ENCODE measurements around the gene RAC2. TPM values are rescaled to one million over a fixed set of nuclear protein-coding genes. Genes with fewer than 3 reads are reported as not detected.
A peak's percentile ranks its signal among the peaks of the same experiment; 100 is the strongest.

RAC2 gene
- total and polyA plus RNA-seq, 3 experiments from 2014 or later, result 433 to 1,206 (median 452) TPM

DNA sequence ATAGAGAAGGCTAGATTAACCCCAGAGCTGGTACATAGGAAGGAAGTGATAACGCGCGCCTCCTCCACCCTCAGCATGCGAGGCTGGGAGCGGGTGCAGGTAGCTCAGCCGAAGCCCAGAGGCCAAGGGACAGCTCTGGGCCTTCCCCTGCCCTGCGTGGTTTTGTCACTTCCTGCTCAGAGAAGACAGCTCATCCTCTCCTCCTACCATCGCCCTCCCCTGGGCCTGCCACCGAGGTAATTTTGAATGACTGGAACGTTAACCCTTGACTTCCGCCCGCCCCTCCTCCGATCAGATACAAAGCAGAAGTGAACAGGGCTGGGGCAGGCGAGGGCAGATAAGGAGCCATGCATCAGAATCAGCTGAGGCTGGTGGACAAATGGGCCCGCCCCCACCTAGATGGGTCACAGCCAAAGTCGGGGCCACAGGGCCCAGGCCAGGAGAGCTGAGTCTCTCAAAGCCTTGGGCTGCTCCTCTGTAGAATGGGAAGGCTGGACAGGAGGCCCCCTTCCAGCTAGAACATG is 1.6 kb downstream of the RAC2 start:
- H3K9me3 Mint-ChIP-seq, result no peaks in the 10 kb centered on the region
- POLR2A ChIA-PET, result interaction anchor here (0.7 to 9.1 kb wide), 10 partner anchors 12 to 120 kb away, joined by 3 to 115 read pairs (median 3); no protein-coding TSS in a partner anchor
- Histone ChIP-seq H3K4me1 (ENCODE audit: insufficient read depth, low read length) (peaks cover 66% of the 10 kb centered on the region), H3K4me3 (ENCODE audit: low read length) (peak overlapping the region; percentile 100), H3K27ac (ENCODE audit: low read depth, low read length) (peak overlapping the region; percentile 91), H3K36me3 (ENCODE audit: insufficient read depth, low read length) (peaks cover 29% of the 10 kb centered on the region), H3K9me3 (ENCODE audit: low read length) (no peaks in the 10 kb centered on the region), H3K27me3 (ENCODE audit: insufficient read depth, low read length, poor library complexity, severe bottlenecking) (no peaks in the 10 kb centered on the region)
- H3K27me3 Mint-ChIP-seq, result no peaks in the 10 kb centered on the region
- peaks cover 65 to 77% (median 68%) of the 10 kb centered on the region in 3 donors for H3K4me1 Mint-ChIP-seq
- H3K27ac Mint-ChIP-seq, result peak overlapping the region; percentile 79 to 100 (median 98)
- peak; percentile 80 to 94 (median 85) for DNase-seq
- peak overlapping the region; percentile 88 to 98 (median 93) for H3K4me3 Mint-ChIP-seq
- CTCF ChIA-PET, result interaction anchor here (0.7 to 13.1 kb wide), 19 partner anchors 10 to 214 kb away, joined by 3 to 233 read pairs (median 5); no protein-coding TSS in a partner anchor
- peaks cover 6 to 55% (median 9%) of the 10 kb centered on the region in 3 donors for H3K36me3 Mint-ChIP-seq

DNA sequence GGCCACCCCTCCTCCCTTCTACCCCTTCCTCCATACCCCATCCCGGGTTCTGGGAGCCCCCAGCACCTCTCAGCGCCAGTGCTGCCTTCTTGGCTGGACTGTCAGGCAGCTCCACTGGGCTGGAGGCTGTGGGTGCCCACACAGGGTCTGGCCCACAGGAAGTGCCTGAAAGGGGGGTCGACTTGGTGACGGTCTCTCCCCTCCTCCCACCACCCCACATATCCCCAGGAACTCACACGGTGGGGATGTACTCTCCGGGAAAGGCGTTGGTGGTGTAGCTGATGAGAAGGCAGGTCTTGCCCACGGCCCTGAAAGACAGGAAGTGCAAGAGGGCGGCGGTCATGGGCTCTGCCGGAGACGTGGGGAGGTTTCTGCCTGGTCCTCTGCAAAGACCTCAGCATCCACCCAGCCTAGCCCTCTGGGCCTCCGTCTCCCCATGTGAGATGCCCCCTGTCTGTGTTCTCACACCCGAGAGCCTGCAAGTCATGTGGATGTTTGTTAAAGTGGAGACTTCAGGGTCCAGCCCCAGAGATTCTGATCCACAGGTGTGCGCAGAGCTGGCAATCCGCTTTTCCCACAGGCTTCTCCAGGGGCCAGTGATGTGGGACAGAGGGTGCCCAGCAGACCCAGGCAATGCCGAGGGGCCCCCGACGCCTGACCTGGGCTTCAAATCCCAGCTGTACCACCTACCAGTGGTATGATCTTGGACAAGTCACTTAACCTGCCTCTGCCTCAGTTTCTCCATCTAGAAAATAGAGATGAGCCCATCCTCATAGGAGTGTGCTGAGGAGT is 2.5 kb downstream of the RAC2 start:
- peaks cover 75% of the 10 kb centered on the region for H3K4me1 ChIP-seq (ENCODE audit: insufficient read depth, low read length)
- peak overlapping the region; percentile 100 for H3K4me3 ChIP-seq (ENCODE audit: low read length)
- peaks cover 7 to 62% (median 10%) of the 10 kb centered on the region in 3 donors for H3K36me3 Mint-ChIP-seq
- peak overlapping the region; percentile 88 to 98 (median 93) for H3K4me3 Mint-ChIP-seq
- no peaks in the 10 kb centered on the region for H3K27me3 Mint-ChIP-seq
- CTCF ChIA-PET, result interaction anchor here (0.8 to 13.1 kb wide), 19 partner anchors 11 to 215 kb away, joined by 3 to 233 read pairs (median 5); no protein-coding TSS in a partner anchor
- H3K9me3 Mint-ChIP-seq, result no peaks in the 10 kb centered on the region
- H3K27ac Mint-ChIP-seq, result peak overlapping the region; percentile 79 to 100 (median 98)
- no peaks in the 10 kb centered on the region for H3K27me3 ChIP-seq (ENCODE audit: insufficient read depth, low read length, poor library complexity, severe bottlenecking)
- peak overlapping the region; percentile 91 for H3K27ac ChIP-seq (ENCODE audit: low read depth, low read length)
- H3K36me3 ChIP-seq (ENCODE audit: insufficient read depth, low read length), result peaks cover 32% of the 10 kb centered on the region
- POLR2A ChIA-PET, result interaction anchor here (0.6 to 9.1 kb wide), 10 partner anchors 11 to 92 kb away, joined by 3 to 115 read pairs (median 4); partner anchors contain the start of gene IL2RB
- H3K4me1 Mint-ChIP-seq, result peaks cover 71 to 86% (median 77%) of the 10 kb centered on the region in 3 donors
- H3K9me3 ChIP-seq (ENCODE audit: low read length), result no peaks in the 10 kb centered on the region
- peak; percentile 41 to 79 (median 55) for DNase-seq

GRCh38 chr22:37240941-37241320 is 3.1 kb downstream of the RAC2 start:
- peaks cover 77 to 92% (median 83%) of the 10 kb centered on the region in 3 donors for H3K4me1 Mint-ChIP-seq

DNA sequence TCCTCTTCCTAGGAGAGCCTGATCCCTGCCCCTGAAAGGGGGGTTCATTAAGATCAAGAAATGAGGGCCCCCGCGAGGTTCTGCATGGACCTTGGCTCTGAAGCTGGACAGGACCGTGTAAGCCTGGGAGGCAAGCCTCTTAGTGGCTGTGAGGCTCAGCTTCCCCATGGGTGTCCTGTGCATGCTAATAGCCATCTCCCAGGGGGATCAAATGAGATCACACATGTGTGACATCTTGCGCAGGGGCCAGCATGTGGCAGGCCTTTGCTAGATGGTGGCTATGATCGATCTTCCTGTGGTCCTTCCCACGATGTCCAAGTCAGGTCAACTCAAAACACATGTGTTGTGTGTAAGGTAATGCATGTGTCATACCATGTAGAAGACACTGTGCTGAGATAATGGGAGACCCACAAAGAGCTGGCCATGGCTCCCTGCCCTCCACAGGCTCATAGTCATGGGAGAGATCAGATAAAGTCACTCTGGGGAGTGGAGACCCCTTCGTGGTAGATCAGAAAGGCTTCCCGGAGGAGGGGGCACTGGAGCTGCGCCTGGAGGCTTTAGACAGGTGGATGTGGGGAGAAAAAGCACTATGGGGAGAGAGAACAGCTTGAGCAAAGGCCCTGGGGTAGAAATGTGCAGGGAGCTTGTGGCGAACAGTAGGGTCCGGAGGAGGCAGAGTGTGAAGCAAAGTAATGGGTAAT is 3.7 kb downstream of the RAC2 start:
- peaks cover 43% of the 10 kb centered on the region for H3K36me3 ChIP-seq (ENCODE audit: insufficient read depth, low read length)
- H3K27ac Mint-ChIP-seq, result peak overlapping the region; percentile 79 to 100 (median 98)
- CTCF ChIA-PET, result interaction anchor here (0.9 to 13.1 kb wide), 8 partner anchors 10 to 263 kb away, joined by 3 to 233 read pairs (median 21); no protein-coding TSS in a partner anchor

More at GRCh38 chr22:37240941-37241320, 3.1 kb downstream of the RAC2 start:
- no peaks in the 10 kb centered on the region for H3K9me3 ChIP-seq (ENCODE audit: low read length)
- peak overlapping the region; percentile 91 for H3K27ac ChIP-seq (ENCODE audit: low read depth, low read length)
- Mint-ChIP-seq H3K27ac (peak overlapping the region; percentile 79 to 100 (median 98)), H3K4me3 (peak overlapping the region; percentile 88 to 98 (median 93)), H3K9me3 (no peaks in the 10 kb centered on the region), H3K36me3 (peaks cover 11 to 68% (median 14%) of the 10 kb centered on the region in 3 donors), H3K27me3 (no peaks in the 10 kb centered on the region)
- peaks cover 38% of the 10 kb centered on the region for H3K36me3 ChIP-seq (ENCODE audit: insufficient read depth, low read length)
- peak in 1 of 5 donors; percentile 46 for DNase-seq
- ChIA-PET CTCF (interaction anchor here (0.9 to 13.1 kb wide), 10 partner anchors 11 to 263 kb away, joined by 3 to 233 read pairs (median 16); no protein-coding TSS in a partner anchor), POLR2A (interaction anchor here (0.6 to 9.1 kb wide), 5 partner anchors 10 to 91 kb away, joined by 3 to 115 read pairs (median 4); partner anchors contain the start of gene IL2RB)
- H3K4me3 ChIP-seq (ENCODE audit: low read length), result peak overlapping the region; percentile 100
- no peaks in the 10 kb centered on the region for H3K27me3 ChIP-seq (ENCODE audit: insufficient read depth, low read length, poor library complexity, severe bottlenecking)
- H3K4me1 ChIP-seq (ENCODE audit: insufficient read depth, low read length), result peaks cover 81% of the 10 kb centered on the region

GRCh38 chr22:37239336-37240239 is 4.5 kb downstream of the RAC2 start:
- H3K4me1 Mint-ChIP-seq, result peaks cover 80 to 93% (median 85%) of the 10 kb centered on the region in 3 donors
- H3K4me3 ChIP-seq (ENCODE audit: low read length), result peak overlapping the region; percentile 42
- H3K27ac Mint-ChIP-seq, result peak overlapping the region; percentile 91 to 100 (median 98)
- peak overlapping the region; percentile 82 to 98 (median 93) for H3K4me3 Mint-ChIP-seq
- DNase-seq, result no peak
- POLR2A ChIA-PET, result interaction anchor here (1.3 to 9.1 kb wide), 5 partner anchors 9 to 70 kb away, joined by 3 to 115 read pairs (median 22); no protein-coding TSS in a partner anchor
- H3K9me3 ChIP-seq (ENCODE audit: low read length), result no peaks in the 10 kb centered on the region
- peaks cover 51% of the 10 kb centered on the region for H3K36me3 ChIP-seq (ENCODE audit: insufficient read depth, low read length)
- CTCF ChIA-PET, result interaction anchor here (1.2 to 13.1 kb wide), 10 partner anchors 8 to 262 kb away, joined by 3 to 233 read pairs (median 10); no protein-coding TSS in a partner anchor
- H3K4me1 ChIP-seq (ENCODE audit: insufficient read depth, low read length), result peaks cover 82% of the 10 kb centered on the region
- H3K9me3 Mint-ChIP-seq, result no peaks in the 10 kb centered on the region
- peak overlapping the region; percentile 4 for H3K27ac ChIP-seq (ENCODE audit: low read depth, low read length)
- H3K36me3 Mint-ChIP-seq, result peaks cover 11 to 82% (median 17%) of the 10 kb centered on the region in 3 donors
- H3K27me3 ChIP-seq (ENCODE audit: insufficient read depth, low read length, poor library complexity, severe bottlenecking), result no peaks in the 10 kb centered on the region
- no peaks in the 10 kb centered on the region for H3K27me3 Mint-ChIP-seq

More for the DNA sequence above, 3.7 kb downstream of the RAC2 start:
- Histone ChIP-seq H3K4me3 (ENCODE audit: low read length) (peak overlapping the region; percentile 100), H3K4me1 (ENCODE audit: insufficient read depth, low read length) (peaks cover 82% of the 10 kb centered on the region), H3K27ac (ENCODE audit: low read depth, low read length) (no peak overlapping the region), H3K27me3 (ENCODE audit: insufficient read depth, low read length, poor library complexity, severe bottlenecking) (no peaks in the 10 kb centered on the region), H3K9me3 (ENCODE audit: low read length) (no peaks in the 10 kb centered on the region)
- no peak for DNase-seq
- Mint-ChIP-seq H3K36me3 (peaks cover 11 to 74% (median 14%) of the 10 kb centered on the region in 3 donors), H3K27me3 (no peaks in the 10 kb centered on the region), H3K4me1 (peaks cover 80 to 93% (median 85%) of the 10 kb centered on the region in 3 donors), H3K9me3 (no peaks in the 10 kb centered on the region), H3K4me3 (peak overlapping the region; percentile 88 to 98 (median 93))
- POLR2A ChIA-PET, result interaction anchor here (1.0 to 9.1 kb wide), 3 partner anchors 10 to 91 kb away, joined by 4 to 115 read pairs (median 33); partner anchors contain the start of gene IL2RB

- peak in 1 of 5 donors; percentile 78 for DNase-seq
- peak overlapping the region; percentile 40 for H3K27ac ChIP-seq (ENCODE audit: low read depth, low read length)
- Mint-ChIP-seq H3K4me3 (peak overlapping the region; percentile 70 to 98 (median 85)), H3K27ac (peak overlapping the region; percentile 93 to 100 (median 99)), H3K27me3 (no peaks in the 10 kb centered on the region), H3K9me3 (no peaks in the 10 kb centered on the region), H3K36me3 (peaks cover 11 to 88% (median 19%) of the 10 kb centered on the region in 3 donors), H3K4me1 (peaks cover 94 to 100% (median 100%) of the 10 kb centered on the region in 3 donors)
- no peaks in the 10 kb centered on the region for H3K27me3 ChIP-seq (ENCODE audit: insufficient read depth, low read length, poor library complexity, severe bottlenecking)
- peaks cover 66% of the 10 kb centered on the region for H3K36me3 ChIP-seq (ENCODE audit: insufficient read depth, low read length)
- ChIA-PET CTCF (interaction anchor here (0.8 to 13.1 kb wide), 22 partner anchors 8 to 221 kb away, joined by 3 to 233 read pairs (median 6); no protein-coding TSS in a partner anchor), POLR2A (interaction anchor here (0.5 to 9.1 kb wide), 10 partner anchors 7 to 77 kb away, joined by 3 to 115 read pairs (median 4); no protein-coding TSS in a partner anchor)
- no peaks in the 10 kb centered on the region for H3K9me3 ChIP-seq (ENCODE audit: low read length)
- peaks cover 96% of the 10 kb centered on the region for H3K4me1 ChIP-seq (ENCODE audit: insufficient read depth, low read length)
- peak overlapping the region; percentile 49 for H3K4me3 ChIP-seq (ENCODE audit: low read length)
These were observed 6.4 kb downstream of the RAC2 start for GRCh38 chr22:37237371-37238268.
